Islet of Langerhans (tissue), 1 donor: Measurements from ENCODE around the gene ST3GAL5.
"Not testable (repeated sequence)": the region's sequence is repeated elsewhere in the genome, so short reads cannot be mapped to it uniquely, and the experiment has no call there.

Source experiments
- FAIRE-seq: peaks from one replicate; lab custom pipeline; 2011; peaks lifted over from hg19 to GRCh38; lab: Jason Lieb, UNC

The ST3GAL5 gene

GRCh38 chr2:85893428-85894258, 4.9 kb upstream of the ST3GAL5 start:
- FAIRE-seq, result no peak

- FAIRE-seq, result no peak
These were observed 3.6 kb upstream of the ST3GAL5 start for GRCh38 chr2:85892216-85892944.

GRCh38 chr2:85890522-85891176, 1.9 kb upstream of the ST3GAL5 start:
- FAIRE-seq, result no peak

DNA sequence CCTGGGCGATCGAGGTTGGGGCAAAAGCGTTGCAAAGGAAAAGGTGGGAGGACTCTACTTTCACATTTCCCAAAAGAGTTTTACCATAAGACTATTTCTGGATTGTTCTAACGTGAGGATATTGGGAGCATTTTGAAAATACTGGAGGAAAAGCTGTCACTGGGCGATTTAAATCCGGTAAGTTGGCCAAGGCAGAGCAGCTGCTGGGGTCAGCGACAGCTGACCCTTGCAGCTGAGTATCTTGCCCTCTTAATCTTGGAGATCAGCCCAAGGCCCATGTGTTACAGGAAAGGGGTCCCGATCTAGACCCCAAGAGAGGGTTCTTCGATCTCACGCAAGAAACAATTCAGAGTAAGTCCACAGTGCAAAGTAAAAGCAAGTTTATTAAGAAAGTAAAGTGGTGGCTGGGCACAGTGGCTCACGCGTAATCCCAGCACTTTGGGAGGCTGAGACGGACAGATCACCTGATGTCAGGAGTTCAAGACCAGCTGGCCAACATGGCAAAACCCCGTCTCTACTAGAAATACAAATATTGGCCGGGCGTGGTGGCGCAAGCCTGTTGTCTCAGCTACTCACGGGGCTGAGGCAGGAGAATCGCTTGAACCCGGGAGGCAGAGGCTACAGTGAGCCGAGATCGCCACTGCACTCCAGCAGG, 964 bp upstream of the ST3GAL5 start:
- no peak for FAIRE-seq

DNA sequence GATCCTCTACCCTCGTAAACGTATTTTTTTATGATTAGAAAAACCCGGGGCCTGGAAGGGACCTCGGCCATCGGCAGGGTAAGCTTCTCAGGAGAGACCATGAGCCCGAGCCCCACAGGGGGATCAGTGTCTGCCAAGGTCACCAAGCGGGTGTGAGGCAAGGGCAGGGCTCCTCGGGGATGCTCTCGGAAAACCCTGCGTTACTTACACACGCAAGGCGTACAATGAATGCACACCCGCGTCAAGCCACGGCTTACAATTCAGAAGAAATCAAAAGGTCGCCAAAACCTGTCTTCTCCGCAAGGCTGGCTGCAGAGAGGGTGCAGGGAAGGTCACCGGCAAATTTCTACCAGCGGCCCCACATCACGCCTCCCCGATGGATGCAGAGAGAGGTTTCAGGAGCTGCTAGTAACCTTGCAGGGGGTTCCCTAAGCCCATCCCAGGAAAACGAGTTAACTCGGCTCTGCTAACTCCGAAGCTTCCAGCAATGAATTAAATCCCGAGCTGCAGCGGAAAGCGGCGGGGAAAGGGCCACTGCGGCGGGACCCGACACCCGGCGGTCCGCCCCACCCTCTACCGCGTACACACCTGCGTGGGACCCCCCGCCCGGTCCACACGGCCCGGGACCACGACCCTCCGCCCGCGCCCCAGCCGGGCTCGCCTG, 638 bp downstream of the ST3GAL5 start:
- FAIRE-seq, result no peak

DNA sequence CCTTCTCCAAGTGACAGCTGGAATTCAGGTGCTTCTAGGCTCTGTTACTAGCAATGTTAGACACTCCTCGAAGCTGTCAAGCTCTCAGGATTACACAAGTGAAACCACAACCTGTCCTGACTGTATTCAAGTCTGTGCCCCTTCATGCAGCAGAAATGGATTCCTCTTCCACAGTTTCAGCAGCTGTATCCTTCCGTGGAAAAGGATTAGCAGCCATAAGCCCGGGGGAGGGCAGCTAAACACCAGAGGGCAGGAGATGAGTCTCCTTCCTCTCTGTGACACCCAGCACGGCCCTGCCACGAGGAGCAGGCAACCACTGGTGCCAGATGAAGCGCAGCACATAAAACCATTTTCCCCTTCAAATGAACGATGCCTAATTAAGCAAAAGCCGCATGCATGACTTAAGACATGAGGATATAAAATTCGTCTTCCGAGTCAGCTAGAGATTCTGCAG, 1.2 kb downstream of the ST3GAL5 start:
- no peak for FAIRE-seq

GRCh38 chr2:85886590-85886989, 2.2 kb downstream of the ST3GAL5 start:
- FAIRE-seq, result no peak

DNA sequence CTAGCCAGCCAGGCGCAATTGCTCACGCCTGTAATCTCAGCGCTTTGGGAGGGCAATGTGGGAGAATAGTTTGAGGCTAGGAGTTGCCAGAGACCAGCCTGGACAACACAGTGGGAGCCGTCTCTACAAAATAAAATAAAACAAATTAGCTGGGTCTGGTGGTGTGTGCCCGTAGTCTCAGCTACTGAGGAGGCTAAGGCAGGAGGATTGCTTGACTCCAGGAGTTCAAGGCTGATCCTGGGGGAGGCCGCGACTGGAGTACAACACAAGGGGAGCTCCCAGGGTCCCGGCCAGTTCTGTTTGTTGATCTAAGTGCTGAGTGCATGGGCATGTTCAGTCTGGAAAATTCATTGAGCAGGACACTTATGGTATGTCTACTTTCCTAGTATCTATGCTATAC, 2.6 kb downstream of the ST3GAL5 start:
- FAIRE-seq, result no peak

DNA sequence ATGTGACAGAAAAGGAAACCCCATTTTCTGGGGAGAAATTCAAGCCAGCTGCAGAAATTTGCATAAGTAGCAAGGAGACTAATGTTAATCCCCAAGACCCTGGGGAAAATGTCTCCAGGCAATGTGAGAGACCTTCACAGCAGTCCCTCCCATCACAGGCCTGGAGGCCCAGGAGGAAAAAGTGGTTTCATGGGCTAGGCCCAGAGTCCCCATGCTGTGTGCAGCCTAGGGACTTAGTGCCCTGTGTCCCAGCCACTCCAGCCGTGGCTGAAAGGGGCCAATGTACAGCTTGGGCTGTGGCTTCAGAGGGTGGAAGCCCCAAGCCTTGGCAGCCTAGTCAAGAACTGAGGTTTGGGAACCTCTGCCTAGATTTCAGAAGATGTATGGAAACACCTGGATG, 7.0 kb downstream of the ST3GAL5 start:
- FAIRE-seq, result not testable (repeated sequence)

DNA sequence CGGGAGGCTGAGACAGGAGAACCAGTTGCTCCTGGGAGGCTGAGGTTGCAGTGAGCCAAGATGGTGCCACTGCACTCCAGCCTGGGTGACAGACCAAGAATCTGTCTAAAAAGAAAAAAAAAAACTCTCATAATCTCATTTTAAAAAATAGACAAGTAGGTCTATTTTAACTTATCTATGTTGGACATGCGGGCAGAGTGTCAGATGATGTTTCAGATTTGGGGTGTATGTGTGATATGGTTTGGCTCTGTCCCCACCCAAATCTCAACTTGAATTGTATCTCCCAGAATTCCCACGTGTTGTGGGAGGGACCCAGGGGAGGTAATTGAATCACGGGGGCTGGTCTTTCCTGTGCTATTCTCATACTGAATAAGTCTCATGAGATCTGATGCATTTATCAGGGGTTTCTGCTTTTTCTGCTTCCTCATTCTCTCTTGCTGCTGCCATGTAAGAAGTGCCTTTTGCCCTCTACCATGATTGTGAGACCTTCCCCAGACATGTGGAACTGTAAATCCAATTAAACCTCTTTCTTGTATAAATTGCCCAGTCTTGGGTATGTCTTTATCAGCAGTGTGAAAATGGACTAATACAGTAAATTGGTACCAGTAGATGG, 8.0 kb downstream of the ST3GAL5 start:
- not testable (repeated sequence) for FAIRE-seq

DNA sequence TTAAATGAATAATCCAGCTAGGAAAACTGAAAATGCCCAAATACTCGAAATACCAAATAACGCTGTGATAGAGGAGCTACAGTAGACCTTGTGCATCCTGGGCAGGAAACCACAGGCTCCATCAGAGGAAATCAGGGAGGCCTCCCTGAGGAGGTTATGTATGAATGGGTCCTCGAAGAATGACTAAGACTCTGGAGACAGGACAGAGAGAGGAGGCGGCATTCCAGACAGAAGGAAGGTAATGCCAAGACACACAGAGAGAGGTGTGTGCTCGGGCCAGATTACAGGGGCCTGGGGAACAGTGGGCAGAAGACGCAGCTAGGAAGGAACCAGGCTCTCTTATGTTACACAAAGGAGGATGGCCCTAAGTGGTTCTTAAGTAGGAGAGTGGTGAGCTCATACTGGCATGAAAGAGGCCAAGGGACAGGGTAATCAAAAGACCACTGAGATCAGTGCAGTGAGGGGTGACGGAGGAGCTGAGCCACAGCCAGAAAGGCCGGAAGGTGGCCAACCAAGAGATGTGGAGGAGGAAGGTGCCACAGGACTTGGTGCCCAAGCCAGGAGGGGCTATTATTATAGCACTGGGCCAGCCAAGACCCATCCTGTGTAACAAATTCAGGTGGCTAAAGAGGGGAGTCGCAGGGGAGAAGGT, 9.9 kb downstream of the ST3GAL5 start:
- FAIRE-seq, result no peak

DNA sequence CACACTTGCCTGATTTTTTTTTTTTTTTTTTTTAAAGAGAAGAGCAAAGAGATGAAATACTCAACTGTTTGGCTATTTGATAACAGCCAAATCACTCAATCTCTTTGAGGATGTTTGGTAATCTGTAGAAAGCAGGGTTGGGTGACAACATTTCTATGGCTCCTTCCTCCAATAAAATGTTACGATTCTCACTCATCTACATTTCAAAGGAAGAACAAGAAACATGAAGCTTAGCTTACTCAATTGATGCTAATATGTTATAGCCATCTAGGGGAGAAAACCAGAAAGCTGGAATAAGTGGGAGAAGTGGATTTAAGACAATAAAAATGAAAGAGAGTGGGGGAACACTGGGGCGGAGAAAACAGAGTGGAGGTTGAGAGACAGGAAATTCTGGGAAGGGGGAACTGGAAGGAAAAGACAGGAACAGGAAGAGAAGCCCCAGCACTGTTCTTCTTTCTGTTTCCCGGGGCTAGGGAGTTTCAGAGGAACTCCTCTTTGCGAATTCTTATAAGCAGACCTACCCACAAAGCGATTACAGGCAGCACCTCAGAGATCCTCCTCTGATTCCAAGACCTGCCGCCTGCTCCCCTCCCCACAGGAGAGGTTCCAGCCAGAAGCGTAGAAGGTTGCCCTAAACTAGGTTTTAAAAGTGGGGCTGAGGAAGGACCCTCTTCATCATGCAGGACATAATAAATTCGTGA, 13.3 kb downstream of the ST3GAL5 start:
- FAIRE-seq, result no peak

GRCh38 chr2:85873679-85874078, 15.1 kb downstream of the ST3GAL5 start:
- FAIRE-seq, result no peak

DNA sequence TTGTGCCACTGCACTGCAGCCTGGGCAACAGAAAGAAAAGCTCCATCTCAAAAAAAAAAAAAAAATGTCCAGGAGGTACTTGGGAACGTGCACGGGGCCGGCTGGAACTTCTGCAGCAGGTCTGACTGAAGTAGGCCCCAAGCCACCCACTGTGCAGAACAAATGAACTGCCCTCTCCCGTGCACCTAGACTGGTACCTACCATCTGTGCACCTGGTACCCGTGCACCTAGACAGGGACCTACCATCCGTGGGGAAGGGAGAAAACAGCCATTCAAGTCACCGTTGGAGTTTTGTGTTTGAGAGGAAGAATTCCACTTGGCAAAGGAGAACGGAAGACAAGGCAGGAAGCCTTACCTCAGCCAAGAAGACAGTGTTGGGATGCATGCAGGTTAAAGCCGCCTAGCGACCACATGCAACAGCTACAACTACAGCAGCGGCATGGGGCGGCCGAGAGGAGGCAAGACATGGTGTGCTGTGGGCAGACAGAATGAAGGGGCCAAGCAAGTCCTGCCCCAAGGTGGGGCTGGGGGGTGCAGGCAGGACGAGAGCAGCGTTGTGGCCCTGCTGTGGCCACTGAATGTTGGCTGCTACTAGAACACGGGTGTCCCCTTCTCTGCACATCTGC, 16.1 kb downstream of the ST3GAL5 start:
- FAIRE-seq, result no peak

- FAIRE-seq, result no peak
These were observed 17.2 kb downstream of the ST3GAL5 start for GRCh38 chr2:85871494-85872164.

DNA sequence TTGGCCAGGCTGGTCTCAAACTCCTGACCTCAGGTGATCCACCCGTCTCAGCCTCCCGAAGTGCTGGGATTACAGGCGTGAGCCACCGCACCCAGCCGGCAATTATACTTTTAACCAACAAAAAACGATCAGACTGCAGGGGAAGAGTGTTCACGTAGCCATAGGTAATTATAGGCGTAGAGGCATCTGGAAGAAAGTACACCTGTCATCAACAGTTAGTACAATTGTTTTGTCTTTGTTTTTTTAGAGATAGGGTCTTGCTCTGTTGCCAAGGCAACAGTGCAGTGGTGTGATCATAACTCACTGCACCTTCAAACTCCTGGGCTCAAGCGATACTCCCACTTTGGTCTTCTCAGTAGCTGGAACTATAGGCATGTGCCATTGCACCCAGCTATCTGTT, 20.0 kb downstream of the ST3GAL5 start:
- no peak for FAIRE-seq

DNA sequence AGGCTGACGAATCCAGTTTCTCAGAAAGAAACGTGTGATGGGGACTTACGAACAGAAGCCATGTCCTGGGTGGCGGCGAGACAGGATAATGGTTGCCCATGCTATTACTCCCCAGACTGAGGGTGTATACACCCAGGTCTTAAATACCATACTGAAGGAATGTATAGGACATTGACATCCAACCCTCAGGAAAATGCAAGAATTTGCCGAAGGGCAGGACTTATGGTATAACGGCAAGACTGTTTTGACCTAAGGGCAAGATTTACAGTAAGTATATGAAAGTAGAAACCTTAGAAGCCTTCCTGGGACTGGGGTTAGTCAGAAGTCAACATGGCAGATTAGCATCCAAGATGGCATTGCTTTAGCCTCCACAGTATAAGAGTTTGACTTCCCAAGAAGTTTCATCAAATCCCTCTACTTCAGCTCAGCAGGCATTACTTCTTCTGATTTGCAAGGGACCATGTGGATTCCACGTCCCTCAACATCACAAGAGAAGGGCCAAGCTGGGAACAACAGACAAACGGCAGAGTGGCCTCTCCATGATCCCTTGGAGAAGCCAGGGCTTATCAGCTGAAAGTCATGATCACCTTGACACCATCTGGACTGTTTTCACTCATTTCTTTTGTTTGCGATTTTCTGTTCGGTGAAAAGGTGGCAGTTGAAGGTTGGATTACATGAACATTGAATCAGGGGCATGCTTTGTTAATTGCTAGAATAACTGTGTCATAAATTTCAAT, 21.1 kb downstream of the ST3GAL5 start:
- FAIRE-seq, result no peak

- FAIRE-seq, result no peak
These were observed 21.7 kb downstream of the ST3GAL5 start for GRCh38 chr2:85867121-85867520.
